ENCODE results near the gene APAF1.

The APAF1 gene

GRCh38 chr12:98758331-98758730 is 113.2 kb downstream of the APAF1 start:
- no peak for DNase-seq (ENCODE audit: low read depth in 2 of 2)

- DNase-seq (ENCODE audit: low read depth in 2 of 2) = no peak
Observed at GRCh38 chr12:98763656-98764055, 118.6 kb downstream of the APAF1 start.

- no peak for DNase-seq (ENCODE audit: low read depth in 2 of 2)
Observed at GRCh38 chr12:98767248-98767647, 122.2 kb downstream of the APAF1 start.

DNA sequence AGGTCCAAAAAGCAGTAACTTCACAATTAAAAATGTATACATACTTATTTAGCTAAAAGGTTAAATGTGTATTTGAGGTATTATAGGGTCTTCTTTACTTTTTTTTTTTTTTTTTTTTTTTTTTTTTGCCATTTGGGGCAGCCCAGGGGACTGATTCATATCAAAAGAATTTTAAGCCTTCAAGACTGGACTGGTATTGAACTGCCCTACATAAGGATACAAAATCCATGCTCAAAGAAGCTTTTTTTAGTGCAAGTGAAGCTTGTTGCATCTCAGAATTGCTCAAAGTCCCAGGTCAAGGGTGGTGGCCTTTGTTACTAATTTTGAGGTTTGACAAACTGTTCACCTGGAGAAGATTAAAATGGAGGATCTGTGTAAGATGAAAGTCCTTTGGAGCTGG is 124.0 kb downstream of the APAF1 start:
- no peak for DNase-seq (ENCODE audit: low read depth in 2 of 2)

DNA sequence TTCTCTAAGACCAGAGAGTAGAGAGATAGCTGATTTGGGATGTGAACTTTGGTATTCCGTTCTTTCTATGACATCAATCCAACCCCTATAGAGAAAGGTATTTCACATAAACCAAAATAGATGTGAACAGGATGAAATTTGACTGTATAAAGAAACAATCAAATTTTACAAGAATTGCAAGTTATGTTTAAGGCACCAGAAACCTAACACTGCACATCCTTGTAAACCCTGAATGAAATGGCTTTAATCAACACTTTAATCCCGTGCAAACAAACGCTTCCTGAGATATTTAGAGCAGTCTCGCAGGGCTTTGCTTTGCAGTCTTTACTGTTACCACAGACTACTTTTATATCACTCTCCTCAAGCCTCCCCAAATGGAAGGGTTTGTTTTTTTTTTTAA is 125.1 kb downstream of the APAF1 start:
- no peak for DNase-seq (ENCODE audit: low read depth in 2 of 2)

GRCh38 chr12:98771811-98772752 is 127.0 kb downstream of the APAF1 start:
- DNase-seq (ENCODE audit: low read depth in 2 of 2) = no peak

- no peak for DNase-seq (ENCODE audit: low read depth in 2 of 2)
Observed at GRCh38 chr12:98772818-98773217, 127.7 kb downstream of the APAF1 start.

DNA sequence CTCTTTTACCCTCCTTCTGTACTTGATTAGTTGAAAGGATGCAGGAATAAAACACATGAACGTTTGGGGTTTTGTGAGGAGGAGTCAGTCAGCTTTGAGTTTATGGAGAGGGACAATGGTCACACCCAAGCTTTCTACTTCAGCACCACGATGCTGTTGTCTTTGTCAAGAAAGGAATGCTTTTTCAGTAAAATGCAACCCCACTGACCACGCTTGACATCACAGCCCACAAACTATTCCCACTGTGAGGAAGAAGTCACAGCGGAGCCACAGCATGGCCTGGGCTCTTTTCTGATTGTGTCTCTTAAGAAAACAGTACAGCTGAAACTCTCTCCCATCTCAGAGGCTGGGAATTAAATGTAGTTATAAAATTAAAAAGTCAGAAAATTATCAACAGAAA is 135.2 kb downstream of the APAF1 start:
- no peak for DNase-seq (ENCODE audit: low read depth in 2 of 2)

- DNase-seq (ENCODE audit: low read depth in 2 of 2) = no peak
Observed at GRCh38 chr12:98783420-98783819, 138.3 kb downstream of the APAF1 start.
